Activated CD4-positive, CD25-positive, alpha-beta regulatory T cell treated with anti-CD3 and anti-CD28 coated beads, Interleukin-2, amount 50 U/mL, for 72 hours (primary cell): ENCODE measurements around the gene TRIP12.
"Not testable (repeated sequence)": the region's sequence is repeated elsewhere in the genome, so short reads cannot be mapped to it uniquely, and the experiment has no call there.

ENCODE experiments used
- DNase-seq: peaks from one replicate; pipeline ENCODE4 v3.0.0; 2021

Gene TRIP12

DNA sequence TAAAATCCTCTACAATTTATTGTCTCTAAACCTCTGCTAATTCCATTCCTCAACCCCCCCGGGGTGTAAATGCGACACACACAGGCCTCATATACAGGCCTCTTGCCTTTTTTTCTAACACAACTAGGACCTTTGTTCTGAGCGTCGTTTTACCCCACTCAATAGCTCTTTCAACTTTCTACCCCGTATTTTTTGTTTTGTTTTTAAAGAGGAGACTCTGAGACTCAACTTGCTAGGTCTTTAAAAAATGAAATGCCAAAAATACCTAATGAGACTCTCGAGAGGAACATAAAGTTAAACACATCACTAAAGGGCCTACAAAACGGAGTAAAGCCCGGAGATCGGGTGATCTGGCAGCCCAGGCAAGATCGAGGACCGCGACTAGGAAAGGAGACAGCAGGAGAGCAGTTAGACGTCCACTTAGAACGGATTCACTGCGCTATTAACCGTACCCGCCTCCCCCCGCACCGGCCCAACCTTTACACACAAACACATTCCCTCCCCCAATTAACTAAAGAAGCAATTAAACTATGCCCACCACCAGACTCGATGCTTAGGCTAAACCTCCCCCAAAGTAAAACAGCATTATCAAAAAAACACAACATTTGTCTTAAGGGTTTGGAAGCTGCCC lies 1.7 kb downstream of the TRIP12 start:
- DNase-seq, result no peak

DNA sequence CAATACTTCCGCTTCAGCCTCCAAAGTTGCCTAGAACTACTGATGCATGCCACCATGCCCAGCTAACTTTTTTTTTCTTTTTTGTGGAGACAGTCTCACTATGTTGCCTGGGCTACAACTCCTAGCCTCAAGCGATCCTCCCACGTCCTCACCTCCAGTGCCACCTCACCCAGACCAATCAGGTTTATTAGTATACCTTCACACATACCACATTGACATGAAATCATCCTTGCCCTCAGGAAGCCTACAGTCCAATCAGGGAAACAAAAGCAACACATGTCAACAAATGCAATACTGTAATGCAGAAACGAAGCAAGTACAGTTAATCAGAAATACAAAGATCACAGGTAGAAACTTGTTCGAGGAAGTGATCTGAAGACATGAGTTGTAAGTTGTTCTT lies 4.0 kb downstream of the TRIP12 start:
- DNase-seq, result no peak

DNA sequence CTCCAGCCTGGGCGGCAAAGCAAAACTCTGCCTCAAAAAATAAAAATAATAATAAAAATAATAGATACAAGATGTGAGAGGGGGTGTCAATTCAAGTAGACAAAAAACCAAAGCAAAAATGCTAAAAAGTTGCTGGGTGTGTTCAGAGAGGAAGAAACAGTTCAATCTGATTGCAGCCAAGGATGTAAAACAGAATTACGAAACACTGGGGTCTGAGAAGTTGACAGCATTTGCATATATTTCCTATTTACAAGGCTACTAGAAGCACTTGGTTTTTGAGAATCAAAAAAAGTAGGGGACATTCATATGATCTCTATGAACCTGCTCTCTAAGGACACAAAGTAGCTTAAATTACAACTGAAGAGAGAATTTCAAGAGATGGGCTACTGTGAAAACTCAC lies 7.6 kb downstream of the TRIP12 start:
- DNase-seq, result no peak

- no peak for DNase-seq
These were observed 10.9 kb downstream of the TRIP12 start for GRCh38 chr2:229910832-229911412.

GRCh38 chr2:229910147-229910831 lies 11.5 kb downstream of the TRIP12 start:
- no peak for DNase-seq

DNA sequence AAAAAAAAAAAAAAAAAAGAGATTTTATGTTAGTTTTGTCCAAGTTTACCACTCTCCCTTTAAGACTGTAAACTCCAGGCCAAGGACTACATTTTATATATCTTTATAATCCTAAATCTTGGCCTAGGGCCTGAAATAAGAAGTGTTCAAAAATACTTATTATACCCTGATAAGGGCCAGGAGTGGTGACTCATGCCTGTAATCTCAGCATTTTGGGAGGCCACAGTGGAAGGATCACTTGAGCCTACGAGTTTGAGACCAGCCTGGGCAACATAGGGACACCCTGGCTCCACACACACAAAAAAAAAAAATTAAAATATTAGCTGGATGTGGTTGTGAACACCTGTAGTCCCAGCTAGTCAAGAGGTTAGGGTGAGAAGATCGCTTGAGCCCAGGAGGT lies 12.7 kb downstream of the TRIP12 start:
- DNase-seq, result no peak

- DNase-seq, result no peak
These were observed 16.2 kb downstream of the TRIP12 start for GRCh38 chr2:229905601-229906000.

GRCh38 chr2:229903037-229903436 lies 18.8 kb downstream of the TRIP12 start:
- no peak for DNase-seq

DNA sequence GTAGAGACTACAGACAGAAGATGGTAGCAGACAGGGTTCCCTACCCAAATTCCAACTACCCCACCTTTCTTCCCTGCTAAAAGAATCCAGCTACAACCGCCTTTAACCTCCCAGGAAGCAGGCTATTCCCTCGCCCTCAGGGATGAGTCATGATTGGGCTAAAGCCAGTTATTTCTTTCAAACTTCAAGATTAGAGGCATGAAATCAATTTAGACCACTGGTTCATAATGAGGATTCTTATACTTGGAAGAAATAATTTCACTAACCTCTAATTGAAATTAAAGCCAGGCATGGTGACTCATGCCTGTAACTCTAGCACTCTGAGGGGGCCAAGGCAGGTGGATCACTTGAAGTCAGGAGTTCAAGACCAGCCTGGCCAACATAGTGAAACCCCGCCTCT lies 20.0 kb downstream of the TRIP12 start:
- no peak for DNase-seq

- not testable (repeated sequence) for DNase-seq
These were observed 21.3 kb downstream of the TRIP12 start for GRCh38 chr2:229900514-229900913.

- DNase-seq, result no peak
These were observed 21.8 kb downstream of the TRIP12 start for GRCh38 chr2:229900012-229900411.

- no peak for DNase-seq
These were observed 22.2 kb downstream of the TRIP12 start for GRCh38 chr2:229899604-229900003.

DNA sequence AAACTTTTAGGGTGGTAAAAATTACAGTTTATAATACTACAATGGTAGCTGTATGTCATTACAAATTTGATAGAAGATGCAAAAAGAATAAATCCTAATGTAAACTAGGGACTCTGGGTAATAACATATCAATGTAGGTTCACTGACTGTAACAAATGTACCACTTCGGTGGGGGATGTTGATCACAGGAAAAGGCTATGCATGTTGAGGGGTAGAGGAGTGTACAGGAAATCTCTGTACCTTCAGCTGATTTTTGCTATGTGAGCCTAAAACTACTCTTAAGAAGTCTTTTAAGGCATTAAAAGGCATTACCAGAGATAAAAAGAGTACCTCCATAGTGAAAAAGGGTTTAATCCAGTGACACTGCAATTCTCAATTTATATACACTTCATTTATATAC lies 25.0 kb downstream of the TRIP12 start:
- no peak for DNase-seq

- no peak for DNase-seq
These were observed 32.8 kb downstream of the TRIP12 start for GRCh38 chr2:229889023-229889422.

GRCh38 chr2:229888031-229888430 lies 33.8 kb downstream of the TRIP12 start:
- DNase-seq, result no peak

DNA sequence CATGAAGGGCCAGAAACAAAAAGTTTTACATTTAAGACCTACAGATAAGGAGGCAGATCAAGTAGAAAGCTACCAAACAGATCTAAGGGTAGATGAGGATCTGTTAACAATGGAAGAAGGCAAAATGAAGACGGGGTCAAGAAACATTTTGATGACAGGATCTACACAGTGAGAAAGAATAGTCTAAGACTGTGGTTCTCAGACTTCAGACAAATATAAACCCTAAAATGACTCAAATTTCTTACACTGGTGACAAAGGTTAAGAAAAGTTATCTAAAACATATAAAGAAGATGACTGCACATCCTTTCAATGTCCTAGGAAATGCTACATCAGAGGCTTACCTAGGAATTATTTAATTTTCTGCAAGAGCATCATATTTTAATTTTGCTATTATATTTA lies 34.4 kb downstream of the TRIP12 start:
- no peak for DNase-seq

DNA sequence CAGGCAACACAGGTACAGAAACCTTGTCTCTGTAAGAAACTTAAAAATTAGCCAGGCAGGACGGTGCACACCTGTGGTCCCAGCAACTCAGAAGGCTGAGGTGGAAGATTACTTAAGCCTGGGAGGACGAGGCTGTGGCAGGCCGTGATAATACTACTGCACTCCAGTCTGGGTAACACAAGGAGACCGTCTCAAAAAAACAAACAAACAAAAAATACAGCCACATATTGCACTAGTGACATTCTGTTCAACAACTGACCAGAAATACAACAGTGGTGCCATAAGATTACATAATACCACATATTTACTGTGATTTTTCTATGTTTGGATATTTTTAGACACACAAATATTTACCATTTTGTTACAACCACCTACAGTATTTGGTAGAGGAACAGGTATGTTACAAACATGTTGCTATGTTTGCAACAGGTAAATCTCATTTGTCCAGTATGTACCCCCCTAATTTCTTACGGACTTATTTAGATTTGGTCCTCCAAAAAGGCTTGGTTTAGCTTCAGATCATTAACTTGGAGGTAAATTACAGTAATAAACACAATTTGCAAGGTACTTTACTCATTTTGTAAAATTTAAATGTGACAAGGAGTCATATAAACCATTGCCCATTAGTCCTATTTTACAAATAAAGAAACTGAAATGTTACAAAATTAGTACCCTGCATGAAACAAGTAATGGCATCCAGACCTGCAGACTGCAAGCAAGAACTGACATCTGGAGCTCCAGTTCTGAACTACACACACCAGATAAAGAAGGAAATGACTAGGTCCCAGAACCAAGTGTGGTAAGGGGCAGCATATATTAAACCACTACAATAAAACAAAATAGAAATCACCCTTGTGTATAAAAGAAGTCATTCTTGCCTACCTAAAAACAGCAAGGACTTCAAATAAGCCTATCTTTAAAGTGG lies 36.8 kb downstream of the TRIP12 start:
- DNase-seq, result no peak

- no peak for DNase-seq
These were observed 39.2 kb downstream of the TRIP12 start for GRCh38 chr2:229882583-229882982.

DNA sequence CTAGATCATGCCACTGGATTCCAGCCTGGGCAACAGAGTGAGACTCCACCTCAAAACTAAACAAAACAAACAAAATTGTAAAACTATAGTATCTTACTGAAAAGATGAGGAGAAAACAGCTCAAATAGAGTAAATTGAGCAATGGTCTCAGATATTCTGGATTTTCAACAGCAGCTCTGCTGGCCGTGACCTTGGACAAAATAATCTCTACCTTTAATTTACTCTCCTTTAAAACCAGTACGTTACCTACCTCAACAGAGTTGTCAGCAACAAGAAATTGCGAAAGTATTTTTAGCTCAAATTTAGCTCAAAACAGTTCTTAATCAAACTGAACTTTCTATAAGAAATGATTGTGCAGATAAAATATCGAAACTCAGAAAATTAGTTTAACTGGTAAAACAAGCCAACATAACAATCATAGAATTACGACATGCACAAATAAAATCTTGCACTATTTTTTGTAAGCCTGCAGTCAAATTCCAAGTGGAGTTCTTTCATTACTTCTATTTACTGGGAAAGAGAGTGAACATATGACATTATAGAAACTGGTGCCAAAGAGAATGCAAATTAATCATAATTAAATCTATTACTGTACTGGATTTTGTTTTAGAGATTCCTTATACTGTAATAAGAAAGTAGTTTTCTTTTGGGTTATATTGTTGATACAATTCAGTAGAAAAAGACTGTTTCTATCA lies 40.8 kb downstream of the TRIP12 start:
- DNase-seq, result no peak

GRCh38 chr2:229879191-229879950 lies 42.4 kb downstream of the TRIP12 start:
- no peak for DNase-seq

DNA sequence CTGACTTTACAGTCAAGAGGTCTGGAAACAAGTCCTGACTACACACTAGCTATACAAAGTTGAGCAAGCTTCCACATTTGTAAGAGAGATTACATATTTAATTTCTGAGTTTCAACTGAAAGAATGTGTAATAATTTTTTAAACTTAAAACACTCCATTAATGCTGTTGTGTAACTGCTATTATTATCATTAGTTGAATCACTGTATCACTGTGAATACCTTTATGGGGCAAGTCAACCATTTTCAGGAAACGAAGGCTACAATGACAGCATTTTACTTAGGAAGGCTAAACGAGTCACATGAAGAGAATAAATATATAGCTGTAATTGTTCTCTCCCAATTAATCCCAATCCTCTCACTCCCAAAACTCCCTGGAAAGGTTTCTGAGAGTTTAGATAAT lies 46.3 kb downstream of the TRIP12 start:
- DNase-seq, result no peak

- DNase-seq, result no peak
These were observed 47.2 kb downstream of the TRIP12 start for GRCh38 chr2:229874647-229875046.
